Measurements from ENCODE around the gene MFSD6L. TPM values are rescaled to one million over a fixed set of nuclear protein-coding genes. Genes with fewer than 3 reads are reported as not detected.

MFSD6L gene
- total RNA-seq, 1 experiment from 2014 or later = not detected

Other genes starting within 250 kb of the MFSD6L start
- 47.1 and 72.1 TPM in 2 replicates for gene MYH10, start 168.6 kb downstream of the MFSD6L start, total RNA-seq (2014; rRNA removed; shearing (Covaris generic))
- not detected in 2 replicates for gene CCDC42, start 54.5 kb downstream of the MFSD6L start, total RNA-seq (2014; rRNA removed; shearing (Covaris generic))
- not detected in 2 replicates for gene SPDYE4, start 40.8 kb downstream of the MFSD6L start, total RNA-seq (2014; rRNA removed; shearing (Covaris generic))
- gene PIK3R6, start 68.3 kb upstream of the MFSD6L start, total RNA-seq (2014; rRNA removed; shearing (Covaris generic)) = not detected in 2 replicates
- gene PIK3R5, start 166.3 kb upstream of the MFSD6L start, total RNA-seq (2014; rRNA removed; shearing (Covaris generic)) = 0.14 TPM in 1 of 2 replicates, not detected in the other
- 4.8 and 4.9 TPM in 2 replicates for gene NTN1, start 222.1 kb upstream of the MFSD6L start, total RNA-seq (2014; rRNA removed; shearing (Covaris generic))